Fibroblast of skin of right biceps (primary cell): Measurements from ENCODE around the gene NT5C1A.

ENCODE experiments used
- DNase-seq: peaks from one replicate; pipeline ENCODE4 v3.0.0-alpha.2; 2013

Gene NT5C1A

GRCh38 chr1:39633422-39633821 lies 38.5 kb downstream of the NT5C1A start:
- DNase-seq = no peak

DNA sequence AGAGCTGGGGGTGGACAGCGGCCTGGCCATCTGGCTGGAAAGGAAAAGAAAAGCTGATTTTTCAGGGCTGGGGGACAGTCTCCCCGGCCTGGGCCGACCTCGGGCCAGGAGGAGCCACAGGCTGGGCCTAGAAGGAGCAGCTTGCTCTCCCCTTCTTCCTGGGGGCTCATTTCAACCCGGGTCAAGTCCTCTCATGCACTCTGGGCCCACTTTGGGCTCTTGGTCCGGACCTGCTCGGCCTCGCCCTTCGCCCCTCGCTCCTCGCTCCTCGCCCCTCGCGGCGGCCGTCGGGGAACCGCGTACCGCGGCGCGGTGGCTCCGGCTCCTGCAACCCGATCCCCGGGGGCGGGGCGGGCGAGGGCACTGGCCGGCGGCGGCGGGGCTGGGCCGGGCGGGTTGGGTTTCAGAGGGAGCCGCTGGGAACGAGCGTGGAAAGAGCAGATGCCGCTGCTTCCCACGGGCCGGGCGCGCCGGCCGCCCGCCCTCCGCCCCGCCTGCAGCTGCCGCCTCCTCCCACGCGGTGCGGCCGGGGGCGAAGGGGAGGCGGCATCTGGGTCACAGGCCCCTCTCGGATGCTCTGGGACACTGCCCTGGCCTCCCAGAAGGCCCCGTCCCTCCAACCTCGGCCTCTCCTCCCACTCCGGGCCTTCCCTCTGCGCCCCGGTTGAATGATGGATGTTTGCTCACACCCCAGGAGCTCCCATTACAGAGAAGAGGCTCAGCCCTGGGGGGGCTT lies 39.1 kb downstream of the NT5C1A start:
- peak; percentile 28 for DNase-seq

- DNase-seq = no peak
Observed at GRCh38 chr1:39632323-39632681, 39.6 kb downstream of the NT5C1A start.

- no peak for DNase-seq
Observed at GRCh38 chr1:39631361-39632322, 40.3 kb downstream of the NT5C1A start.

- DNase-seq = no peak
Observed at GRCh38 chr1:39628807-39629350, 43.0 kb downstream of the NT5C1A start.

DNA sequence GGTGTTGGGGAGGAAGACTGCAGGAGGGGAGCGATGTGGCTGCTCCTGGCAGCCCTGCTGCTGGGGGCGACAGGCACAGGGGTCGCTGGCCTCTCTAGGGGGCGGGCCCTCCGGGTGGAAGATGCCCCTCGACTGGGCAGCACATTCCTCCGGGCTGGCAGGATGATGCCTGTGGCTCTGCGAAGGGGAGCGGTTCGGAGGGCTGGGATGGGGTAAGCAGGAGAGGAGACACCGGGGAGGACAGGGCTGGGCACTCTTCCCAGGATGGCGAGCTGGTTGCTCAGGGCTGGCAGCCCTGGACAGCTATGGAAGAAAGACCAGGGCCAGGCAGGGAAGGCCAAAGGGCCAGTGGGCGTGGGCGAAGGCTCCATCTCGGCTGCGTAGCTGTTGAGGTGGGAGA lies 45.3 kb downstream of the NT5C1A start:
- no peak for DNase-seq

- DNase-seq = peak; percentile 44
Observed at GRCh38 chr1:39625462-39626273, 46.2 kb downstream of the NT5C1A start.

- no peak for DNase-seq
Observed at GRCh38 chr1:39625009-39625408, 46.9 kb downstream of the NT5C1A start.

DNA sequence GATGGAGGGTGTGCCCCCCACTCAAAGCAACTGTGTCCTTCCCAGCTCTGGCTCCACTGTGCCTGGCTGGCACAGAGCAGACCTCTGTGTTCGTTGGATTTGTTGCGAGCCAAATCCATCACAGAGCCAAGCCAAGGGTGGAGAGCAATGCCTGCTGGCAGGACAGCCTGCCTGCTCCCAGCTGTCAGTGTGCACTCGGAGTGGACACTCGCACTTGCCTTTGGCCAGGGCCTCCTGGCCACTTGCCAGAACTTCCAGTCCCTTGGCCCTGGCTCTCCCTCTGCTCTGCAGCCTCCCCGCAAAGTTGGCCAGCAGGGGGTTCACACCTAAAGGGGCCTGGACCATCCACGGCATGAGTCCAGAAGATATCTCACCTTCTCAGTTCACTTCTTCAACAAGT lies 48.9 kb downstream of the NT5C1A start:
- no peak for DNase-seq

GRCh38 chr1:39622427-39622826 lies 49.5 kb downstream of the NT5C1A start:
- no peak for DNase-seq

DNA sequence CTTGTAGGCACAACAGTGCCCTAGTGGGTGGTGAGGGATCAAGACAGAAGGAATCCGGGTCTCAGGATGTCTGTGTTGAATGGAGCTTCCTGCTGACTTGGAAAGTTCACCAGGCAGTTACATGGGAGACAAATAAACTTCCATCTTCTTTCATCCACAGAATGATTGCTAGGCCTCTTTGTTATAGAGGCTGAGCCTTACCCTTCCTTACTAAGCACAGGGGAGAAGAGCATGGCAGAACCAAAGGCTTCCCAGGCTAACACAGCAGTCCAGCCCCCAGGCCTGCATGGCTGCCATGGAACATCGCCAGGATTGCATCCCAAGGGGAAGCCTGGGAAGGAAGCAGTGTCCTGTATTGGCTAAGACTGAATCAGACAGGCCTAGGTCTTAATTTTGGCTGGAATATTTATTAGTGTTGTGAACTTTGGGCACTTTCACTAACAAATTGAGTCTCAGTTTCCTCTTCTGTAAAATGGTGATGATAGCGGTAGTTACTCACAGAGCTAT lies 51.2 kb downstream of the NT5C1A start:
- DNase-seq = no peak

GRCh38 chr1:39617488-39618049 lies 54.3 kb downstream of the NT5C1A start:
- DNase-seq = no peak

DNA sequence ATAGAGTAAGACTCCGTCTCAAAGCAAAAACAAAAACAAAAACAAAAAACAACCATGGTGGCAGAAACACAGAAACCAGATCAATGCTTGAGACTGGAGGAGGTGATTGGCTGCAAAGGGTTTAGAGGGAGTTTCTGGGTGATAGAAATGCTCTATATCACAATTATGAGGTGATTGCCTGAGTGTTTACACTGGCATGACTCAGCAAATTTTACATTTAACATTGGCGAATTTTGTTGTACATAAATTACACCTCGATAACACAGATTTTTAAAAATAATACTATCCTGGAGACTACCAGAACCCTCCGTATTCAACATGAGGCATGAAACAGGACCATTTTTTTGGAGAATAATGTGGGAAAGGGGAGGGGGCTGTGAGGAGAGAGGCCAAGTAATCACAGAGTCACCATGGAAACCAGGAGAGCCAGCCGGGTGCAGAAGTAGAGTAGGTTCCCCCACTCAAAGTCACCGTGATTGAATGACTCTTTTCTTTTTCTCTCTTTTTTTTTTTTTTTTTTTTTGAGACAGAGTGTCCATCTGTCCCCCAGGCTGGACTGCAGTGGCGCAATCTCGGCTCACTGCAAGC lies 56.7 kb downstream of the NT5C1A start:
- DNase-seq = no peak

DNA sequence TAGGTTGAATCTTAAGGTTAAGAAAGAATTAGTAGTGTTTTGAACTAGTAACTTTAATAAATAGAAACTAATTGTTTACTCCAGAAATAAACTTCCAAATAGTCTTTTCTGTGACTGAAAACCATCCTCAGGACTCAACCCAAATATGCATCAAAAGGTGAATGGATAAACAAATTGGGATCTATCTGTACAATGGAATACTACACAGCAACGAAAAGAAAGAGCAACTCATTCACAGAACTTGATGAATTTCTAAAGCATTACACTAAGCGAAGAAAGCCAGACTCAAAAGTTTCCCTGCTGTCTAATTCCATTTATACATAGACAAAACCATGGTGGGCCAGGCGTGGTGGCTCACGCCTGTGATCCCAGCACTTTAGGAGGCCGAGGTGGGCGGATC lies 57.4 kb downstream of the NT5C1A start:
- no peak for DNase-seq

DNA sequence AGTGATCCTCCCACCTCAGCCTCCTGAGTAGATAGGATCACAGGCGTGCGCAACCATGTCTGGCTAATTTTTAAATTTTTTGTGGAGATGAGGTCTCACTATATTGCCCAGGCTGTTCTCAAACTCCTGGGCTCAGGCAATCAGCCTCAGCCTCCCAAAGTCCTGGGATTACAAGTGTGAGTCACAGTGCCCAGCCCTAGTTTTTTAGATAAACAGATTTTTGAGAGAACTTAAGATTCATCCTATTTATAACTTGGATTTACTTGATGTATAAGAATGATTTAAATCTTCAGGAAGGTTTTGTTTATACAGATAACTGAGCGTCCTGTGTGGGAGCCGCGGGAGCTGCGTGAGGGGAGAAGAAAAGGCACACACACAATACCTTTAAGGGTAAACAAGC lies 58.7 kb downstream of the NT5C1A start:
- no peak for DNase-seq

- DNase-seq = peak; percentile 61
Observed at GRCh38 chr1:39609618-39610331, 62.1 kb downstream of the NT5C1A start.
